ENCODE data around the gene PDCD1. TPM values are rescaled to one million over a fixed set of nuclear protein-coding genes. Genes with fewer than 3 reads are reported as not detected.

PDCD1 gene
- total and polyA plus RNA-seq, 2 of the 13 experiments (the other 11 are each of a cell fraction or from before 2014, with no cell fraction given): 0.04 TPM; not detected in 1

GRCh38 chr2:241808721-241809382, 49.8 kb downstream of the PDCD1 start, which contains the start of gene NEU4 (continued):
- TF ChIP-seq, protein P1, sequence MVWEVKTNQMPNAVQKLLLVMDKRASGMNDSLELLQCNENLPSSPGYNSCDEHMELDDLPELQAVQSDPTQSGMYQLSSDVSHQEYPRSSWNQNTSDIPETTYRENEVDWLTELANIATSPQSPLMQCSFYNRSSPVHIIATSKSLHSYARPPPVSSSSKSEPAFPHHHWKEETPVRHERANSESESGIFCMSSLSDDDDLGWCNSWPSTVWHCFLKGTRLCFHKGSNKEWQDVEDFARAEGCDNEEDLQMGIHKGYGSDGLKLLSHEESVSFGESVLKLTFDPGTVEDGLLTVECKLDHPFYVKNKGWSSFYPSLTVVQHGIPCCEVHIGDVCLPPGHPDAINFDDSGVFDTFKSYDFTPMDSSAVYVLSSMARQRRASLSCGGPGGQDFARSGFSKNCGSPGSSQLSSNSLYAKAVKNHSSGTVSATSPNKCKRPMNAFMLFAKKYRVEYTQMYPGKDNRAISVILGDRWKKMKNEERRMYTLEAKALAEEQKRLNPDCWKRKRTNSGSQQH (CRISPR knock-in tag; IDR thresholded peaks at IDR 0.05; ENCODE audit: low read depth): no peak; the same call in none of the 2 replicates
- no peak for TF ChIP-seq ZNF576 (CRISPR knock-in tag; IDR thresholded peaks at IDR 0.05)
- TF ChIP-seq, protein P2, sequence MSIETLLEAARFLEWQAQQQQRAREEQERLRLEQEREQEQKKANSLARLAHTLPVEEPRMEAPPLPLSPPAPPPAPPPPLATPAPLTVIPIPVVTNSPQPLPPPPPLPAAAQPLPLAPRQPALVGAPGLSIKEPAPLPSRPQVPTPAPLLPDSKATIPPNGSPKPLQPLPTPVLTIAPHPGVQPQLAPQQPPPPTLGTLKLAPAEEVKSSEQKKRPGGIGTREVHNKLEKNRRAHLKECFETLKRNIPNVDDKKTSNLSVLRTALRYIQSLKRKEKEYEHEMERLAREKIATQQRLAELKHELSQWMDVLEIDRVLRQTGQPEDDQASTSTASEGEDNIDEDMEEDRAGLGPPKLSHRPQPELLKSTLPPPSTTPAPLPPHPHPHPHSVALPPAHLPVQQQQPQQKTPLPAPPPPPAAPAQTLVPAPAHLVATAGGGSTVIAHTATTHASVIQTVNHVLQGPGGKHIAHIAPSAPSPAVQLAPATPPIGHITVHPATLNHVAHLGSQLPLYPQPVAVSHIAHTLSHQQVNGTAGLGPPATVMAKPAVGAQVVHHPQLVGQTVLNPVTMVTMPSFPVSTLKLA (IDR thresholded peaks at IDR 0.05): peak; percentile 34; the same call in 1 of the 2 replicates
- peak; percentile 85; the same call in 1 of the 2 replicates for TF ChIP-seq IRF2 (CRISPR knock-in tag; IDR thresholded peaks at IDR 0.05)
- peak; percentile 92 for TF ChIP-seq GATAD2A (CRISPR knock-in tag; IDR thresholded peaks at IDR 0.05)
- no peak for TF ChIP-seq SOX13 (IDR thresholded peaks at IDR 0.05)
- TF ChIP-seq SOX13 (CRISPR knock-in tag; conservative IDR thresholded peaks at IDR 0.05 in 1 of 2, IDR thresholded peaks at IDR 0.05 in 1 of 2): peak in 1 of 2 experiments; percentile 68; a peak in 2 of 4 replicates
- peak; percentile 87 for TF ChIP-seq CBX1 (IDR thresholded peaks at IDR 0.05; ENCODE audit: low read depth)
- peak; percentile 71; the same call in 1 of the 2 replicates for TF ChIP-seq ZBTB44 (CRISPR knock-in tag; IDR thresholded peaks at IDR 0.05)
- no peak; the same call in 1 of the 2 replicates for TF ChIP-seq TBX3 (IDR thresholded peaks at IDR 0.05; ENCODE audit: borderline replicate concordance)
- peak; percentile 97 for TF ChIP-seq ZNF451 (CRISPR knock-in tag; IDR thresholded peaks at IDR 0.05)
- peak; percentile 85 for TF ChIP-seq THAP7 (CRISPR knock-in tag; IDR thresholded peaks at IDR 0.05)
- TF ChIP-seq ZNF3 (CRISPR knock-in tag; IDR thresholded peaks at IDR 0.05): no peak
- TF ChIP-seq, protein P3, sequence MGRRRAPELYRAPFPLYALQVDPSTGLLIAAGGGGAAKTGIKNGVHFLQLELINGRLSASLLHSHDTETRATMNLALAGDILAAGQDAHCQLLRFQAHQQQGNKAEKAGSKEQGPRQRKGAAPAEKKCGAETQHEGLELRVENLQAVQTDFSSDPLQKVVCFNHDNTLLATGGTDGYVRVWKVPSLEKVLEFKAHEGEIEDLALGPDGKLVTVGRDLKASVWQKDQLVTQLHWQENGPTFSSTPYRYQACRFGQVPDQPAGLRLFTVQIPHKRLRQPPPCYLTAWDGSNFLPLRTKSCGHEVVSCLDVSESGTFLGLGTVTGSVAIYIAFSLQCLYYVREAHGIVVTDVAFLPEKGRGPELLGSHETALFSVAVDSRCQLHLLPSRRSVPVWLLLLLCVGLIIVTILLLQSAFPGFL (CRISPR knock-in tag; IDR thresholded peaks at IDR 0.05): no peak; the same call in 1 of the 2 replicates
- no peak for TF ChIP-seq MYNN (CRISPR knock-in tag; IDR thresholded peaks at IDR 0.05; ENCODE audit: low read depth)
- peak; percentile 79; the same call in 1 of the 2 replicates for TF ChIP-seq ZMYM3 (CRISPR knock-in tag; IDR thresholded peaks at IDR 0.05)
- TF ChIP-seq RCOR2 (CRISPR knock-in tag; IDR thresholded peaks at IDR 0.05): peak; percentile 65; the same call in 1 of the 2 replicates
- TF ChIP-seq PRMT3 (CRISPR knock-in tag; IDR thresholded peaks at IDR 0.05; ENCODE audit: borderline replicate concordance, low read depth): peak; percentile 79; the same call in 1 of the 2 replicates
- TF ChIP-seq RFX5 (IDR thresholded peaks at IDR 0.05; ENCODE audit: low read depth, low read length): peak; percentile 49; the same call in 1 of the 2 replicates
- no peak for TF ChIP-seq MLLT10 (CRISPR knock-in tag; IDR thresholded peaks at IDR 0.05)
- no peak for TF ChIP-seq TBL1XR1 (IDR thresholded peaks at IDR 0.05; ENCODE audit: borderline replicate concordance, low read length, partially characterized antibody)
- TF ChIP-seq, protein P4, sequence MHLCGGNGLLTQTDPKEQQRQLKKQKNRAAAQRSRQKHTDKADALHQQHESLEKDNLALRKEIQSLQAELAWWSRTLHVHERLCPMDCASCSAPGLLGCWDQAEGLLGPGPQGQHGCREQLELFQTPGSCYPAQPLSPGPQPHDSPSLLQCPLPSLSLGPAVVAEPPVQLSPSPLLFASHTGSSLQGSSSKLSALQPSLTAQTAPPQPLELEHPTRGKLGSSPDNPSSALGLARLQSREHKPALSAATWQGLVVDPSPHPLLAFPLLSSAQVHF (CRISPR knock-in tag; IDR thresholded peaks at IDR 0.05): no peak; the same call in 1 of the 2 replicates
- TF ChIP-seq ZKSCAN8 (CRISPR knock-in tag; IDR thresholded peaks at IDR 0.05; ENCODE audit: borderline replicate concordance): peak; percentile 78; the same call in 1 of the 2 replicates
